ENCODE results near the gene SLC12A1.

Gene SLC12A1

GRCh38 chr15:48205981-48206380 is at the start of gene SLC12A1:
TSS of gene SLC12A1 (plus strand) at chr15:48206302. CDS start at chr15:48207720, 1,418 bp downstream.
- no peak for DNase-seq (ENCODE audit: low read depth)

GRCh38 chr15:48168616-48169015 is 37.5 kb upstream of the SLC12A1 start:
- no peak for DNase-seq (ENCODE audit: low read depth)

- no peak for DNase-seq (ENCODE audit: low read depth)
These were observed 35.1 kb upstream of the SLC12A1 start for GRCh38 chr15:48170981-48171380.

GRCh38 chr15:48175126-48175525 is 31.0 kb upstream of the SLC12A1 start:
- DNase-seq (ENCODE audit: low read depth): no peak

- DNase-seq (ENCODE audit: low read depth): no peak
These were observed 30.0 kb upstream of the SLC12A1 start for GRCh38 chr15:48176112-48176511.

GRCh38 chr15:48176957-48177356 is 29.1 kb upstream of the SLC12A1 start:
- no peak for DNase-seq (ENCODE audit: low read depth)

- no peak for DNase-seq (ENCODE audit: low read depth)
These were observed 28.7 kb upstream of the SLC12A1 start for GRCh38 chr15:48177383-48177765.

- DNase-seq (ENCODE audit: low read depth): peak; percentile 60
These were observed 28.1 kb upstream of the SLC12A1 start, which contains the start of gene MYEF2 for GRCh38 chr15:48177766-48178647. TSS of gene MYEF2 (minus strand) at chr15:48178295. CDS start at chr15:48178237, 58 bp downstream.

- no peak for DNase-seq (ENCODE audit: low read depth)
These were observed 27.5 kb upstream of the SLC12A1 start for GRCh38 chr15:48178648-48178931.

GRCh38 chr15:48182749-48183148 is 23.4 kb upstream of the SLC12A1 start:
- DNase-seq (ENCODE audit: low read depth): no peak

- DNase-seq (ENCODE audit: low read depth): no peak
These were observed 20.6 kb upstream of the SLC12A1 start for GRCh38 chr15:48185529-48185928.

GRCh38 chr15:48186271-48186670 is 19.8 kb upstream of the SLC12A1 start:
- no peak for DNase-seq (ENCODE audit: low read depth)

- no peak for DNase-seq (ENCODE audit: low read depth)
These were observed 15.0 kb upstream of the SLC12A1 start for GRCh38 chr15:48190932-48191573.

GRCh38 chr15:48191574-48192225 is 14.4 kb upstream of the SLC12A1 start, which contains the start of gene CTXN2:
TSS of gene CTXN2 (plus strand) at chr15:48191665. CDS start at chr15:48201301, 9,636 bp downstream.
- DNase-seq (ENCODE audit: low read depth): no peak

GRCh38 chr15:48202068-48202467 is 4.0 kb upstream of the SLC12A1 start:
- DNase-seq (ENCODE audit: low read depth): no peak

GRCh38 chr15:48221261-48221660 is 15.2 kb downstream of the SLC12A1 start:
- no peak for DNase-seq (ENCODE audit: low read depth)

GRCh38 chr15:48221885-48222284 is 15.8 kb downstream of the SLC12A1 start:
- DNase-seq (ENCODE audit: low read depth): no peak

GRCh38 chr15:48222627-48223026 is 16.5 kb downstream of the SLC12A1 start:
- DNase-seq (ENCODE audit: low read depth): no peak

GRCh38 chr15:48225771-48226170 is 19.7 kb downstream of the SLC12A1 start:
- DNase-seq (ENCODE audit: low read depth): no peak

GRCh38 chr15:48230498-48230897 is 24.4 kb downstream of the SLC12A1 start:
- no peak for DNase-seq (ENCODE audit: low read depth)

- no peak for DNase-seq (ENCODE audit: low read depth)
These were observed 27.1 kb downstream of the SLC12A1 start for GRCh38 chr15:48233246-48233645.

- no peak for DNase-seq (ENCODE audit: low read depth)
These were observed 33.2 kb downstream of the SLC12A1 start for GRCh38 chr15:48239334-48239733.

- no peak for DNase-seq (ENCODE audit: low read depth)
These were observed 35.9 kb downstream of the SLC12A1 start for GRCh38 chr15:48242015-48242414.

Data from activated T-cell treated with anti-CD3 and anti-CD28 coated beads for 24 hours (primary cell).